ENCODE data around the gene OPHN1.
"Not testable (repeated sequence)": the region's sequence is repeated elsewhere in the genome, so short reads cannot be mapped to it uniquely, and the experiment has no call there.

OPHN1 gene

GRCh38 chrX:68345025-68345424, 88.3 kb downstream of the OPHN1 start:
- DNase-seq: no peak

- no peak for DNase-seq
Observed at GRCh38 chrX:68343551-68343950, 89.7 kb downstream of the OPHN1 start.

- DNase-seq: no peak
Observed at GRCh38 chrX:68332201-68332731, 101.0 kb downstream of the OPHN1 start.

- not testable (repeated sequence) for DNase-seq
Observed at GRCh38 chrX:68326841-68327240, 106.5 kb downstream of the OPHN1 start.

- DNase-seq: no peak
Observed at GRCh38 chrX:68307769-68308168, 125.5 kb downstream of the OPHN1 start.

GRCh38 chrX:68304602-68305001, 128.7 kb downstream of the OPHN1 start:
- DNase-seq: no peak

- DNase-seq: no peak
Observed at GRCh38 chrX:68299898-68300297, 133.4 kb downstream of the OPHN1 start.

GRCh38 chrX:68292471-68292870, 140.8 kb downstream of the OPHN1 start:
- DNase-seq: no peak

- DNase-seq: no peak
Observed at GRCh38 chrX:68288127-68288526, 145.2 kb downstream of the OPHN1 start.

- DNase-seq: no peak
Observed at GRCh38 chrX:68287419-68287818, 145.9 kb downstream of the OPHN1 start.

GRCh38 chrX:68286980-68287379, 146.3 kb downstream of the OPHN1 start:
- no peak for DNase-seq

GRCh38 chrX:68286076-68286475, 147.2 kb downstream of the OPHN1 start:
- DNase-seq: no peak

- no peak for DNase-seq
Observed at GRCh38 chrX:68284281-68284904, 148.9 kb downstream of the OPHN1 start.

GRCh38 chrX:68273887-68274286, 159.4 kb downstream of the OPHN1 start:
- no peak for DNase-seq

- not testable (repeated sequence) for DNase-seq
Observed at GRCh38 chrX:68264793-68265192, 168.5 kb downstream of the OPHN1 start.

- no peak for DNase-seq
Observed at GRCh38 chrX:68261060-68261672, 172.1 kb downstream of the OPHN1 start.

- DNase-seq: no peak
Observed at GRCh38 chrX:68256990-68257389, 176.3 kb downstream of the OPHN1 start.

- no peak for DNase-seq
Observed at GRCh38 chrX:68254738-68255645, 178.3 kb downstream of the OPHN1 start.

- DNase-seq: no peak
Observed at GRCh38 chrX:68252664-68253063, 180.6 kb downstream of the OPHN1 start.

- DNase-seq: no peak
Observed at GRCh38 chrX:68249903-68250302, 183.4 kb downstream of the OPHN1 start.

GRCh38 chrX:68249401-68249831, 183.9 kb downstream of the OPHN1 start:
- DNase-seq: no peak

GRCh38 chrX:68238568-68238967, 194.7 kb downstream of the OPHN1 start:
- no peak for DNase-seq

- DNase-seq: no peak
Observed at GRCh38 chrX:68234171-68234910, 199.0 kb downstream of the OPHN1 start.

Measured in CD4-positive, alpha-beta T cell treated with Interleukin-15 for 1 hour (primary cell).